Nephron progenitor cell (in vitro differentiated cells): Measurements from ENCODE around the gene ORM1.

ENCODE experiments used
- DNase-seq: peaks from one replicate; pipeline ENCODE4 v3.0.0; 2021
- H3K27ac Mint-ChIP-seq: 2 replicates; pipeline ENCODE4 v1.8.0; 2021; ENCODE audit warnings: mild to moderate bottlenecking, moderate library complexity, mixed read lengths
- H3K27me3 Mint-ChIP-seq: 2 replicates; pipeline ENCODE4 v1.8.0; 2021; ENCODE audit warnings: mild to moderate bottlenecking, low read depth, mixed read lengths; ENCODE audit not compliant: poor library complexity
- H3K36me3 Mint-ChIP-seq: 2 replicates; pipeline ENCODE4 v1.8.0; 2021; ENCODE audit warnings: low read depth, mixed read lengths
- H3K4me1 Mint-ChIP-seq: 2 replicates; pipeline ENCODE4 v1.8.0; 2021; ENCODE audit warnings: mixed read lengths
- H3K4me3 Mint-ChIP-seq: 2 replicates; pipeline ENCODE4 v1.8.0; 2021; ENCODE audit warnings: mild to moderate bottlenecking, moderate library complexity, mixed read lengths
- H3K9me3 Mint-ChIP-seq: 2 replicates; pipeline ENCODE4 v1.8.0; 2021; ENCODE audit warnings: mild to moderate bottlenecking, moderate library complexity, mixed read lengths
- CTCF ChIP-seq: fragments of 200-600 bp; sonication (generic); IDR thresholded peaks from 2 replicates; pipeline ENCODE4 v1.5.0; 2021; ENCODE audit warnings: antibody characterized with exemption

The ORM1 gene

DNA sequence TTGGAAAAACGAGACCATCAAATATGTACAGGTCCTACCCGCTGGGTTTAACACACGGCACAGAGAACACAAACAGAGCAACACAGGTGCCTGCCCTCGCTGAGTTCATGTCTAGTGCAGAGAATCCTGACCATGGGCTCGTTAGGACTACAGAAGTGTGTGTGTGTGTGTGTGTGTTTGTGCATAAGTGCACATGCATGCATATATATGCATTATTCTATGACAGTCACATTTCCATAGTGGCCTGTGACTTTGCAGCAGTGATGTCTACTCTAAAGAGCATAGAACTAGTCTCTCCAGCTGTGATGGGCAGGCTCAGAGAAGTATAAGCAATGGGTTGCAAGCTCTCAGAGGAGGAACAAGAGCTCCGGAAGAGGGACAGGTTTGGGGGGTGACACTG lies 34.5 kb downstream of the ORM1 start:
- TF ChIP-seq CTCF: no peak
- Mint-ChIP-seq H3K9me3 (no peaks in the 10 kb centered on the region), H3K36me3 (peaks cover 30% of the 10 kb centered on the region), H3K4me3 (no peak overlapping the region), H3K27me3 (no peaks in the 10 kb centered on the region), H3K4me1 (no peaks in the 10 kb centered on the region), H3K27ac (no peak overlapping the region)
- no peak for DNase-seq

- Mint-ChIP-seq H3K4me3 (no peak overlapping the region), H3K27ac (no peak overlapping the region), H3K27me3 (no peaks in the 10 kb centered on the region), H3K36me3 (peaks cover 30% of the 10 kb centered on the region), H3K9me3 (no peaks in the 10 kb centered on the region), H3K4me1 (no peaks in the 10 kb centered on the region)
- no peak for TF ChIP-seq CTCF
- DNase-seq: no peak
These were observed 35.0 kb downstream of the ORM1 start for GRCh38 chr9:114357911-114358328.

- DNase-seq: no peak
- Mint-ChIP-seq H3K27ac (no peak overlapping the region), H3K27me3 (no peaks in the 10 kb centered on the region), H3K36me3 (peaks cover 41% of the 10 kb centered on the region), H3K4me1 (peaks cover 4% of the 10 kb centered on the region), H3K4me3 (no peak overlapping the region), H3K9me3 (no peaks in the 10 kb centered on the region)
- no peak for TF ChIP-seq CTCF
These were observed 36.9 kb downstream of the ORM1 start for GRCh38 chr9:114359801-114360200.

DNA sequence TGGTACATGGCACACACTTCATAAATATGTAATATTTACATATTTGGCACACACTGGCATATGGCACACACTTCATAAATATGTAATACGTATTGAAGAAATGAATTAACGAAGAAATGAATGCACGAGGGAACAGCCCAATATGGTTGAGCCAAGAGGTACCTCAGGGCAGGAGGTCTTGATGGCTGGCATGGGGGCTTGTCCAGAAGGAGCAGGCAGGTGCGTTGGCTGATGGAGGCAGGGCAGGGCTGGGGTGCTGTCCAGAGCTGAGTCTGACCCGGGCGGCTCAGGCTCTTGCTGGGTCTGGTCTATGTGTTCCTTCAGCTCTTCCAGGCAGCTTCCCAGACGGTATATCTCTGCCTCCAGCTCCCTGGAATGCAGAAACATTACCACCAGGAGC lies 38.6 kb downstream of the ORM1 start:
- Mint-ChIP-seq H3K9me3 (no peaks in the 10 kb centered on the region), H3K4me3 (no peak overlapping the region), H3K27ac (no peak overlapping the region), H3K27me3 (no peaks in the 10 kb centered on the region), H3K4me1 (peaks cover 4% of the 10 kb centered on the region), H3K36me3 (peaks cover 43% of the 10 kb centered on the region)
- no peak for TF ChIP-seq CTCF
- no peak for DNase-seq

- no peak overlapping the region for H3K27ac Mint-ChIP-seq
- no peak for DNase-seq
- H3K4me3 Mint-ChIP-seq: no peak overlapping the region
- H3K36me3 Mint-ChIP-seq: peaks cover 40% of the 10 kb centered on the region
- H3K4me1 Mint-ChIP-seq: peaks cover 4% of the 10 kb centered on the region
- H3K9me3 Mint-ChIP-seq: no peaks in the 10 kb centered on the region
- H3K27me3 Mint-ChIP-seq: no peaks in the 10 kb centered on the region
- TF ChIP-seq CTCF: no peak
These were observed 39.5 kb downstream of the ORM1 start for GRCh38 chr9:114362394-114362793.

- Mint-ChIP-seq H3K27me3 (no peaks in the 10 kb centered on the region), H3K9me3 (no peaks in the 10 kb centered on the region), H3K27ac (no peak overlapping the region), H3K4me3 (no peak overlapping the region), H3K4me1 (peaks cover 4% of the 10 kb centered on the region), H3K36me3 (peaks cover 34% of the 10 kb centered on the region)
- no peak for DNase-seq
- TF ChIP-seq CTCF: no peak
These were observed 40.5 kb downstream of the ORM1 start for GRCh38 chr9:114363424-114363823.
